IPS-NIHi7 (cell line): ENCODE measurements around the gene USP40.

Source experiments
- DNase-seq: peaks from one replicate; pipeline ENCODE4 v3.0.0; 2012; ENCODE audit warnings: mixed read lengths; ENCODE audit errors: extremely low spot score

Gene USP40

GRCh38 chr2:233474308-233475160 is 92.0 kb downstream of the USP40 start:
- peak; percentile 50 for DNase-seq

GRCh38 chr2:233473878-233474277 is 92.7 kb downstream of the USP40 start:
- DNase-seq: no peak

- DNase-seq: no peak
These were observed 93.2 kb downstream of the USP40 start for GRCh38 chr2:233473386-233473791.

GRCh38 chr2:233471291-233472035 is 95.1 kb downstream of the USP40 start:
- no peak for DNase-seq

DNA sequence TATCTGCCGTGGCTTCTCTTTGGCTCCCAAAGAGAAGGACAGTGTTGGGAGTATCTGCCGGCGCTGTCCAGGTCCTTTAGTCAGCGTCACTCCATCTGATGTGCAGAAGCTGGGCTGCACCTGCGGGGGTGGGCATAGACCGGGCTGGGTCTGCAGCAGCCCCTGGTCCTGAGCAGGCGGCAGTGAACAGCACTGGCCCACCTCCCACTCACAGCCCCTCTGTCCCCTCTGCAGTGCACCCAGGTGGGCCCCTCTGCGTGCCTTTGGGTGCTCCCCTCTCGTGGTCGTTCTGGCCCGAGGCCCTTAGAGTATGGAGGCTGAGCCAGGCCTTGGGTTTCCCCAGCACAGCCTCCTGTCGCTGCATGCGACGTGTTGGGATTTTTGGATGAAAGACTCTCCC is 95.7 kb downstream of the USP40 start:
- no peak for DNase-seq

DNA sequence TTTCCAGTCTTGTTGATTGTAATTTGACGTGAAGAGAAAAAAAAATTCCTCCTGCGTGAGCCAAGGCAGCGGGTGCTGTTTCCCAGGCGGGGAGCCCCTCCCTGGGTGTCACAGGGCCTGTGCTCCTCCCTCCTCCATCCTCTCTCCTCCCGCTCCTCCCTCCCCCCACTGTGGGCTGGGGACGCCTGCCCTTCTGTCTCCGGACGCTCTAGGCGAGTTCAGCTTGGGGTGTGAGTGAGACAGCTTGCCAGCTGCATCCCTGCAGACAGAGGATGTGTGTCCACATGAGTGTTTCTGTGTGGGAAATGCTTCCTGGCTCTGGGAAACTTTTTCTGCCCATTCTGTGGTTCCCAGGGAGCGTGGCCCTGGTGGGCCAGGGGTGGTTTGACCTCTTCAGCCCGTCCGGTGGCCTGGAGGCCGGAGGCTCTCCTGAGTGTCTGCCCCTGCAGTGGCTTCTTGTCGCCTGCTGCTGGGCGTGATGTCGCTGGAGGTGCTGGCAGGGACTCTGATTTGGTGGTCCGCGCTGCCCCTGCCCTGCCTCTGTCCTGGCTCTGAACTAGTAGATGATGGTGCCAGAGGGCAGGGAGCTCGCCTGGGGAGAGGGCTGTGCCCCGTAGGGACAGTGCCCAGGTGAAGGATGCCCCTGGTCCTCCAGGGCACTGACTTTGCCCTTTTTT is 96.4 kb downstream of the USP40 start:
- DNase-seq: no peak

GRCh38 chr2:233469261-233470010 is 97.1 kb downstream of the USP40 start:
- no peak for DNase-seq

GRCh38 chr2:233468741-233469110 is 97.9 kb downstream of the USP40 start:
- DNase-seq: no peak

GRCh38 chr2:233468047-233468740 is 98.4 kb downstream of the USP40 start:
- DNase-seq: no peak

DNA sequence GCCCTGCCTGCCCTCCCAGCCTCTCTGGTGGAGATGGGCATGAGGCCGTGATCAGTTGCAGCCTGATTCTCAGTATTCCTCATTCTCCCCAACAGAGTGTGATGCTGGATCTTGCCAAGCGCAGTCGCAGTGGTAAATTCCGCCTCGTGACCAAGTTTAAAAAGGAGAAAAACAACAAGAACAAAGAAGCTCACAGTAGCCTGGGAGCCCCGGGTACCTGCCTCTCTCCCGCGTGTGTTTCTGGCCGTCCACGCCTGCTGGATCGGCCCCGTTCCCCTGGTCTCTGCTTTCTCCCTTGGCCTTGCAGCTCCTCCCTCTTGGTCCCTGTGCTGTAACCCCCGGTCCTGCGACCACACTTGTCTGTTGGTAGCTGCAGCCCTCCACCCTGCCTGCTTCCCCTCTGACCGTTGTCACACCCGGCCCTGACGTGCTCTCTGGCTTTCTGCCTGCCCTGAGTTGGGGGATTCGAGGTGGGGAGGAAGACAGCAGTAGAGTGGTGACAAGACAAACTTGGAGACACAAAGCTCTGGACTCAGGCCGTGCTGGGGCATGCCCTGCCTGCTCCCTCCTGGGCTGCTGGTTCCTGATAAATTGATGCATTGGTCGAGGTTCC is 99.5 kb downstream of the USP40 start:
- DNase-seq: no peak

DNA sequence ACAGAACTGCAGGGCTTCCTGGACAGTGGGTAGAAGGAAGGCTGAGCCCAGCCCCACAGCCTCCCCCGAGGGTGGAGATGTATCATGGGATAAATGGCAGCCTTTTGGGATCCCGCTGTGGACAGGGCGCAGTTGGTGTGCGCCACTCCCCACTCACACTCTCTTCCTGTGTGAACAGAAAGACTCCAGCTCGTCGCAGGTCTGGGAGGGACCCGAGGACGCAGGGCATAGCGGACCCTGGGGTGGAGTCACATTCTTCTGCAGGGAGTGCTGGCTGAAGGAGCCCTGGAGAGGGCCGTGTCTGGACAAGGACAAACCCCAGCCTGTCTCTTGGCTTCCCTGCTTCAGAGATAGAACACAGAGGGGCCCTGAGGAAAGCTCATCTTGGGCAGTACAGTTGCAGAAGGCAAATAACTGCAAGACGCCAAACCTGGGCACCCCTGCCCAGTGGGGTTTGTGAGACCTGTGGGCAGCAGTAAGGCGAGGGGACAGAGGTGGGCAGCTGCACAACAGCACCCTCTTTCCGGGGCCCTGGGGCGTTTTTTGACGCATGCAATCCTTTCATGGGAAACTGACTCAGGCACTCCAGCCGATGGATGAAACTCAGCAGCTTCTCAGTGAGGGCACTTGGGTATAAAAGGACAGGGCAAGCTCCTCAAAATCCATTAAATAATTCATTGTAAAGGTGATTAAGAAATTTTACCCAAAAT is 101.9 kb downstream of the USP40 start:
- no peak for DNase-seq

GRCh38 chr2:233464056-233464455 is 102.5 kb downstream of the USP40 start:
- DNase-seq: no peak

DNA sequence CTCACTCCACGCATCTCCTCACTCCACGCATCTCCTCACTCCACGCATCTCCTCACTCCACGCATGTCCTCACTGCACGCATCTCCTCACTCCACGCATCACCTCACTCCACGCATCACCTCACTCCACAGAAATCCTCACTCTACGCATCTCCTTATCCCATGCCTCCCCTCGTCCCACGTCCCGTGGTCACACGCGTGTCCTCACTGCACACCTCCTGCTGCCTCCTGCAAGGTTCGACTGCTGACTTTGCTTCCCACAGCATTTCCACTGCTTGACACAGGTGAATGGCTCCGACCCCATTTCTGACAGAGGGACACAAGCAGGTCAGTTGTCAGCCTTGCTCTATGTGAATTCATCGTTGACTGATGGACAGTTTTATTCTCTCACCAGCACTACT is 103.0 kb downstream of the USP40 start:
- DNase-seq: no peak

DNA sequence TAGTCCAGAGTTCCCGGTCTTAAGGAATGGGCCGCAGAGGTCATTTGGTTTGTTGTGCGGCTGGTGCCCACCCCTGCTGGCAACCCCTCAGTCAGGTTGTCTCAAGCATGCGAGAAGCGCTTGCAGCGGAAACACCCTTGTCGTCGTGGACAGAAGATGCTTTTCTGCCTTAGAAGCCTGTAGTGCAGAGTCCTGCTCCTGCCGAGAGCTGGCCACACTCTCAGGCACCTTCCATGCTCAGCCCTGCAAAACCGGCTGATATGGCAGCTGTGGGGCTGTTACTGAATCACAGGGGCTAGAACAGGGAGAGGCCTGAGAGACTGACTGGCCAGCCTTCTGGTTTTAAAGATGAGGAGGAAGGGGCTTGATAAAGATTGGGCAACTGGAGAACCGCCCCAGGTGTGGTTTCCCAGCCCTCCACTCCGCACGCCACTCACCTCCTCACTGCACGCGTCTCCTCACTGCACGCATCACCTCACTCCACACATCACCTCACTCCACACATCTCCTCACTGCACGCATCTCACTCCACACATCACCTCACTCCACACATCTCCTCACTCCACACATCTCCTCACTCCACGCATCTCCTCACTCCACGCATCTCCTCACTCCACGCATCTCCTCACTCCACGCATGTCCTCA is 103.6 kb downstream of the USP40 start:
- DNase-seq: no peak

DNA sequence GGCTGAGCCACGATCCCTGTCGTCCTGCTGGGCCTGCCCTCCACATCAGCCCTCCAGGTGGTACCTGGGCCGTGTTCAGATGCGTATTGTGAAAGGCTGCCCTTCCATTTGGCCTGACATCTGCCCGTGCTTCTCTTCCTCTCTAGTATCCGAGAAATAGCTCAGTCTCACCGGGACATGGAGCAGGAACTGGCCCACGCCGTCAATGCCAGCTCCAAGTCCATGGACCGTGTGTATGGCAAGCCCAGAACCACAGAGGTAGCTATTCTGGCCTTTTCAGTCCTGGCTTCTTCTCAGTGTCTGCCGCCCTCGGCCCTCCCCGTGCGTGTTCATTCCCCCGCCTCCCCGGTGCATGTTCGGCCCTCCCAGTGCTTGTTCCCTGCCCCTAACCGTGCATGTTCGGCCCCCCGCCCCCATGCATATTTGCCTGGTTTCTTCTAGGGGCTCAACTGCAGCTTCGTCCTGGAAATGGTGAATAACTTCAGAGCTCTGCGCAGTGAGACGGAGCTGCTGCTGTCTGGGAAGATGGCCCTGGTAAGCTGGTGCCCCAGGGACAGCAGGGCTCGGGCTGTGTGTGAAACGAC is 104.3 kb downstream of the USP40 start:
- no peak for DNase-seq

DNA sequence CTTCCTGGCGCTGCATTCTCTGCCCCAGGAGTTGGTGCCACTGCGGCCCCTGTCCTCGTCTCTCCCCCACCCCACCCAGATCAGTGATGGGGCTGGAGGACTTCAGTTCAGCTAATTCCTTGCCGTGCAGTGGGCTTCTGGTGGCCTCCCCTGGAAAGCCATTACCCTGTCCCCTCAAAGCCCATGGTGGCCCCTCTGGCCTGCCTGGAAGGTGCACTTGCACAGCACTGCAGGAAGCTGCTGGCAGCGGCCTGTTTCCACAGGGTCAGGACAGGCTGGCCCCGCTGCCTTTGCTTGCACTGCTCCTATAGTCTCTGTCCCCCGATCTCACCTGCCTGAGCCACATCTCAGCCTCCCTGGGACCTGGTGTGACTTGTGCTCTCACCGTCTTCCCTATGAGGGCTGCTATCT is 105.1 kb downstream of the USP40 start:
- DNase-seq: no peak

DNA sequence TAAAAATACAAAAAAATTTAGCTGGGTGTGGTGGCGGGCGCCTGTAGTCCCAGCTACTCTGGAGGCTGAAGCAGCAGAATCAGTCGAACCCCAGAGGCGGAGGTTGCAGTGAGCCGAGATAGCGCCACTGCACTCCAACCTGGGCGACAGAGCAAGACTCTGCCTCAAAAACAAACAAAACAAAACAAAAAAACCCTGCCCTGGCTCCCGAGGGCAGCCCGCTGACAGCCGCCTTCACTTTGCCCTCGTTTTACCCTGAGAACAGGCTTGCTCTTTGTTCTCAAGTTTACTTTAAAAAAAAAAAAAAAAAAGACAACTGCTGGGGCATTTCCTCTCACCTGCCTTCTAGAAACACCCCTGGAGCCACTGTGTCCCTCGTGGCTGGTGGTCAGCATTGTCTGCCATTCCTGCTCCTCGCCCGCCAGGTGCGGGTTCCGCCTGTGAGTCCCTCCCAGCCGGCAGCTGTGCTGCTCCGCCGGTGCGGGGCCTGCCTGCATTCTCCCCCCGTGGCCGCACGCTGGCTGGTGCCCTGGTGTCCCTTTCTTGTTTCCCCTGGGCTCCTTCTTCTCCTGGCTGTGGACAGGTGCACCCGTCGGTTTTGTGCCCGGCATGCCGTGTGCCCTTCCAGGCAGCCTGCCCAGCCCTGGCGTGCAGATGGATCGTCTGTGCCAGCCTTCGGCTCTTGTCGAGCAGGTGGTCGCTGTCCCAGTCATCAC is 105.7 kb downstream of the USP40 start:
- no peak for DNase-seq

GRCh38 chr2:233459426-233459825 is 107.2 kb downstream of the USP40 start:
- no peak for DNase-seq

- DNase-seq: no peak
These were observed 107.8 kb downstream of the USP40 start for GRCh38 chr2:233458826-233459225.
